ENCODE results near the gene ZXDC.

ZXDC gene

GRCh38 chr3:126502656-126503055 is 27.0 kb upstream of the ZXDC start:
- no peak overlapping the region for H3K4me3 ChIP-seq (ENCODE audit: low read depth, low read length)
- TF ChIP-seq, protein P1, sequence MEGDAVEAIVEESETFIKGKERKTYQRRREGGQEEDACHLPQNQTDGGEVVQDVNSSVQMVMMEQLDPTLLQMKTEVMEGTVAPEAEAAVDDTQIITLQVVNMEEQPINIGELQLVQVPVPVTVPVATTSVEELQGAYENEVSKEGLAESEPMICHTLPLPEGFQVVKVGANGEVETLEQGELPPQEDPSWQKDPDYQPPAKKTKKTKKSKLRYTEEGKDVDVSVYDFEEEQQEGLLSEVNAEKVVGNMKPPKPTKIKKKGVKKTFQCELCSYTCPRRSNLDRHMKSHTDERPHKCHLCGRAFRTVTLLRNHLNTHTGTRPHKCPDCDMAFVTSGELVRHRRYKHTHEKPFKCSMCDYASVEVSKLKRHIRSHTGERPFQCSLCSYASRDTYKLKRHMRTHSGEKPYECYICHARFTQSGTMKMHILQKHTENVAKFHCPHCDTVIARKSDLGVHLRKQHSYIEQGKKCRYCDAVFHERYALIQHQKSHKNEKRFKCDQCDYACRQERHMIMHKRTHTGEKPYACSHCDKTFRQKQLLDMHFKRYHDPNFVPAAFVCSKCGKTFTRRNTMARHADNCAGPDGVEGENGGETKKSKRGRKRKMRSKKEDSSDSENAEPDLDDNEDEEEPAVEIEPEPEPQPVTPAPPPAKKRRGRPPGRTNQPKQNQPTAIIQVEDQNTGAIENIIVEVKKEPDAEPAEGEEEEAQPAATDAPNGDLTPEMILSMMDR (IDR thresholded peaks at IDR 0.05; ENCODE audit: insufficient read depth, low read length, missing control alignments), result no peak
- ChIA-PET POLR2A (interaction anchor here (0.6 kb wide), 1 partner anchor 158 kb away, joined by 3 read pairs; no protein-coding TSS in a partner anchor), CTCF (interaction anchor here (2.4 kb wide), 1 partner anchor 19 kb away, joined by 10 read pairs; no protein-coding TSS in a partner anchor)
- DNase-seq (ENCODE audit: low read depth, low spot score), result no peak

DNA sequence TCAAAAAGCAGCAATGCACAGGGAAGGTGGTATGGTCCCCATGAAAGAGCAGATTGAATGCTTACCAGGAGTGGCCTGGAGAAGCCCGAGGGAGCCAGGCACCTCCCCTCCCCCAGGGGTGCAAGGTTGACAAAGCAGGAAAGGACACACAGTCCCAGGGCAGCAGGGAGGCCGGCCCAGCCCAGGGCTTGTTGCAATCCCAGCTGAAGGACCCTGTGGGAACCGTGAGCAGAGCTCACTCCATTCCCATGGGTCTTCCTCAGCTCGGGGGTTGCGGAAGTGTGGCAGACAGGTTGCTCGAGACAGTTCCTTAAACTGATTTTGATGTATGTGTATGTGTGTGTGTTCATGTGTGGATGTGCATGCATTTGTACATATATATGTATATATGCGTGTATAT is 26.0 kb upstream of the ZXDC start:
- H3K4me3 ChIP-seq (ENCODE audit: low read depth, low read length), result no peak overlapping the region
- TF ChIP-seq, protein P1 (IDR thresholded peaks at IDR 0.05; ENCODE audit: insufficient read depth, low read length, missing control alignments), result no peak
- no peak for DNase-seq (ENCODE audit: low read depth, low spot score)
- ChIA-PET POLR2A (no interaction called here), CTCF (no interaction called here)

DNA sequence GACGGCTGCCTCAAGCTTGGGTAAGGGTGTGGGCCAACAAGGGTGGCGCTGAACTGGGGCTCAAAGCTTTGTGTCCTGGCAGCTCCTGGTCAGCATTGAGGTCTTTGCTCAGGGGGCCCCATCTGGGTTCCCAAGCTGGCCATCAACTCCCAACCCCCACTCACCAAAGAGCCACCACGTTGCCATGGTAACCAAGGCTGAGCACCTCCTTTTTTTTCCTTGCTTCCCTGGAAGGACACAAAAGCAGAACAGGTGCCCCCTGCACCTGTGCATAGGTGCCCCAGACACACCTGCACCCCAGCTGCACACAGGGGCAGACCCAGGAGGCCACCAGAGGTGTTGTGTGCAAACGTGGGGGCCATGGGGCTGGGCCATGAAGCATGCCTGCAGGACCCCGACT is 25.4 kb upstream of the ZXDC start:
- ChIA-PET CTCF (no interaction called here), POLR2A (no interaction called here)
- TF ChIP-seq, protein P1 (IDR thresholded peaks at IDR 0.05; ENCODE audit: insufficient read depth, low read length, missing control alignments), result no peak
- no peak for DNase-seq (ENCODE audit: low read depth, low spot score)
- no peak overlapping the region for H3K4me3 ChIP-seq (ENCODE audit: low read depth, low read length)

- CTCF ChIA-PET, result no interaction called here
- TF ChIP-seq, protein P1 (IDR thresholded peaks at IDR 0.05; ENCODE audit: insufficient read depth, low read length, missing control alignments), result no peak
- POLR2A ChIA-PET, result no interaction called here
- no peak overlapping the region for H3K4me3 ChIP-seq (ENCODE audit: low read depth, low read length)
- DNase-seq (ENCODE audit: low read depth, low spot score), result no peak
Observed at GRCh38 chr3:126500016-126500415, 24.3 kb upstream of the ZXDC start.

GRCh38 chr3:126499401-126499800 is 23.7 kb upstream of the ZXDC start:
- no peak for DNase-seq (ENCODE audit: low read depth, low spot score)
- ChIA-PET CTCF (no interaction called here), POLR2A (no interaction called here)
- H3K4me3 ChIP-seq (ENCODE audit: low read depth, low read length), result no peak overlapping the region
- TF ChIP-seq, protein P1 (IDR thresholded peaks at IDR 0.05; ENCODE audit: insufficient read depth, low read length, missing control alignments), result no peak

GRCh38 chr3:126498929-126499328 is 23.2 kb upstream of the ZXDC start:
- no peak for DNase-seq (ENCODE audit: low read depth, low spot score)
- ChIA-PET POLR2A (no interaction called here), CTCF (no interaction called here)
- no peak overlapping the region for H3K4me3 ChIP-seq (ENCODE audit: low read depth, low read length)
- TF ChIP-seq, protein P1 (IDR thresholded peaks at IDR 0.05; ENCODE audit: insufficient read depth, low read length, missing control alignments), result no peak

Measured in AG04449 (cell line).